Activated naive CD4-positive, alpha-beta T cell treated with anti-CD3 and anti-CD28 coated beads, Interleukin-2, amount 50 U/mL, for 24 hours (primary cell): ENCODE measurements around the gene CGB1.
"Not testable (repeated sequence)": the region's sequence is repeated elsewhere in the genome, so short reads cannot be mapped to it uniquely, and the experiment has no call there.

Experiments used
- H3K27ac Mint-ChIP-seq: one replicate; pipeline ENCODE4 v1.8.0; 2021; ENCODE audit warnings: mild to moderate bottlenecking, mixed read lengths
- H3K27me3 Mint-ChIP-seq: one replicate; pipeline ENCODE4 v1.8.0; 2021; ENCODE audit warnings: mixed read lengths
- H3K36me3 Mint-ChIP-seq: one replicate; pipeline ENCODE4 v1.8.0; 2021; ENCODE audit warnings: mixed read lengths
- H3K4me1 Mint-ChIP-seq: one replicate; pipeline ENCODE4 v1.8.0; 2021; ENCODE audit warnings: mixed read lengths
- H3K4me3 Mint-ChIP-seq: one replicate; pipeline ENCODE4 v1.8.0; 2021; ENCODE audit warnings: mild to moderate bottlenecking, mixed read lengths
- H3K9me3 Mint-ChIP-seq: one replicate; pipeline ENCODE4 v1.8.0; 2021; ENCODE audit warnings: mixed read lengths

CGB1 gene

GRCh38 chr19:49042177-49042576 is 5.5 kb upstream of the CGB1 start:
- no peaks in the 10 kb centered on the region for H3K27me3 Mint-ChIP-seq
- H3K36me3 Mint-ChIP-seq: no peaks in the 10 kb centered on the region
- no peak overlapping the region for H3K27ac Mint-ChIP-seq

GRCh38 chr19:49039736-49040135 is 3.0 kb upstream of the CGB1 start:
- not testable (repeated sequence) for H3K36me3 Mint-ChIP-seq, H3K9me3 Mint-ChIP-seq, H3K4me1 Mint-ChIP-seq, H3K27ac Mint-ChIP-seq, H3K4me3 Mint-ChIP-seq, H3K27me3 Mint-ChIP-seq

More at GRCh38 chr19:49042177-49042576, 5.5 kb upstream of the CGB1 start:
- no peak overlapping the region for H3K4me3 Mint-ChIP-seq
- H3K9me3 Mint-ChIP-seq: no peaks in the 10 kb centered on the region
- no peaks in the 10 kb centered on the region for H3K4me1 Mint-ChIP-seq

GRCh38 chr19:49038557-49039276 is 2.0 kb upstream of the CGB1 start:
- H3K27me3 Mint-ChIP-seq, H3K27ac Mint-ChIP-seq, H3K36me3 Mint-ChIP-seq, H3K4me3 Mint-ChIP-seq, H3K9me3 Mint-ChIP-seq, H3K4me1 Mint-ChIP-seq: not testable (repeated sequence)

- not testable (repeated sequence) for H3K4me3 Mint-ChIP-seq, H3K27me3 Mint-ChIP-seq, H3K4me1 Mint-ChIP-seq, H3K27ac Mint-ChIP-seq, H3K36me3 Mint-ChIP-seq, H3K9me3 Mint-ChIP-seq
These were observed 1.4 kb upstream of the CGB1 start for GRCh38 chr19:49038111-49038510.

- not testable (repeated sequence) for H3K27me3 Mint-ChIP-seq, H3K9me3 Mint-ChIP-seq, H3K36me3 Mint-ChIP-seq, H3K4me1 Mint-ChIP-seq, H3K4me3 Mint-ChIP-seq
- H3K27ac Mint-ChIP-seq: peak within 1 kb of the TSS; percentile 17
These were observed 4.9 kb downstream of the CGB1 start, which contains the start of gene CGB2 for GRCh38 chr19:49031642-49032301. Gene CGB2 (plus strand): TSS chr19:49031890. CDS start chr19:49032096, 206 bp downstream.

- not testable (repeated sequence) for H3K27ac Mint-ChIP-seq, H3K4me3 Mint-ChIP-seq, H3K9me3 Mint-ChIP-seq, H3K27me3 Mint-ChIP-seq, H3K4me1 Mint-ChIP-seq, H3K36me3 Mint-ChIP-seq
These were observed 6.4 kb downstream of the CGB1 start for GRCh38 chr19:49030323-49030722.

- H3K4me1 Mint-ChIP-seq, H3K36me3 Mint-ChIP-seq, H3K27me3 Mint-ChIP-seq, H3K27ac Mint-ChIP-seq, H3K9me3 Mint-ChIP-seq, H3K4me3 Mint-ChIP-seq: not testable (repeated sequence)
These were observed 6.9 kb downstream of the CGB1 start for GRCh38 chr19:49029749-49030148.

- H3K9me3 Mint-ChIP-seq, H3K27me3 Mint-ChIP-seq, H3K4me3 Mint-ChIP-seq, H3K4me1 Mint-ChIP-seq, H3K27ac Mint-ChIP-seq, H3K36me3 Mint-ChIP-seq: not testable (repeated sequence)
These were observed 8.0 kb downstream of the CGB1 start for GRCh38 chr19:49028686-49029085.

GRCh38 chr19:49025599-49025998 is 11.1 kb downstream of the CGB1 start:
- H3K9me3 Mint-ChIP-seq, H3K27ac Mint-ChIP-seq, H3K4me1 Mint-ChIP-seq, H3K36me3 Mint-ChIP-seq, H3K4me3 Mint-ChIP-seq, H3K27me3 Mint-ChIP-seq: not testable (repeated sequence)

- H3K27ac Mint-ChIP-seq, H3K4me1 Mint-ChIP-seq, H3K9me3 Mint-ChIP-seq, H3K4me3 Mint-ChIP-seq, H3K36me3 Mint-ChIP-seq, H3K27me3 Mint-ChIP-seq: not testable (repeated sequence)
These were observed 11.6 kb downstream of the CGB1 start for GRCh38 chr19:49025088-49025487.

- H3K9me3 Mint-ChIP-seq, H3K27ac Mint-ChIP-seq, H3K27me3 Mint-ChIP-seq, H3K4me1 Mint-ChIP-seq, H3K4me3 Mint-ChIP-seq, H3K36me3 Mint-ChIP-seq: not testable (repeated sequence)
These were observed 12.5 kb downstream of the CGB1 start, which contains the start of gene CGB3 for GRCh38 chr19:49024233-49024632. Gene CGB3 (minus strand): TSS chr19:49024333. CDS start chr19:49023971, 362 bp downstream.

- H3K27ac Mint-ChIP-seq: no peak overlapping the region
- H3K9me3 Mint-ChIP-seq: no peaks in the 10 kb centered on the region
- H3K27me3 Mint-ChIP-seq: no peaks in the 10 kb centered on the region
- no peaks in the 10 kb centered on the region for H3K36me3 Mint-ChIP-seq
- peaks cover 12% of the 10 kb centered on the region for H3K4me1 Mint-ChIP-seq
- no peak overlapping the region for H3K4me3 Mint-ChIP-seq
These were observed 14.6 kb downstream of the CGB1 start for GRCh38 chr19:49022116-49022515.

- Mint-ChIP-seq H3K4me3 (no peak overlapping the region), H3K9me3 (no peaks in the 10 kb centered on the region), H3K4me1 (peaks cover 12% of the 10 kb centered on the region), H3K27me3 (no peaks in the 10 kb centered on the region), H3K27ac (no peak overlapping the region), H3K36me3 (no peaks in the 10 kb centered on the region)
These were observed 15.5 kb downstream of the CGB1 start for GRCh38 chr19:49020931-49021895.

GRCh38 chr19:49020342-49020741 is 16.4 kb downstream of the CGB1 start:
- no peak overlapping the region for H3K27ac Mint-ChIP-seq
- H3K27me3 Mint-ChIP-seq: no peaks in the 10 kb centered on the region
- peaks cover 12% of the 10 kb centered on the region for H3K4me1 Mint-ChIP-seq
- H3K4me3 Mint-ChIP-seq: no peak overlapping the region
- no peaks in the 10 kb centered on the region for H3K9me3 Mint-ChIP-seq
- H3K36me3 Mint-ChIP-seq: peaks cover 2% of the 10 kb centered on the region

- Mint-ChIP-seq H3K27ac (peak overlapping the region; percentile 71), H3K4me1 (peaks cover 12% of the 10 kb centered on the region), H3K4me3 (peak overlapping the region; percentile 85), H3K9me3 (no peaks in the 10 kb centered on the region), H3K36me3 (peaks cover 2% of the 10 kb centered on the region), H3K27me3 (no peaks in the 10 kb centered on the region)
These were observed 17.3 kb downstream of the CGB1 start for GRCh38 chr19:49019242-49019932.
